HCT116 (cell line): ENCODE results near the gene PEX6. TPM values are rescaled to one million over a fixed set of nuclear protein-coding genes. Genes with fewer than 3 reads are reported as not detected.

Experiments
- ATAC-seq: fragments of 200-7000 bp; cut with Tn5 transposase; 2 replicates; pipeline ENCODE4 v1.9.1; 2020; ENCODE audit warnings: mild to moderate bottlenecking, moderate library complexity
- BruUV-seq: library from RNA; stranded (reverse); fragments of 400-500 nt; replicated peaks from 2 replicates; lab custom pipeline; 2021; lab: Mats Ljungman, UMichigan
- CTCF ChIA-PET: fragments of 300-600 bp; sonication (Branson Sonifier 250); formaldehyde crosslinking; loops from one replicate; lab custom pipeline; 2021; ENCODE audit warnings: antibody characterized with exemption; lab: Charles Lee
- POLR2A ChIA-PET: fragments of 300-600, 350-600 bp; sonication (Branson Sonifier 250); formaldehyde crosslinking; loops from one replicate; lab custom pipeline; 2021; ENCODE audit warnings: antibody characterized with exemption; lab: Charles Lee
- RAD21 ChIA-PET, 2 experiments: fragments of 300-600 bp; sonication (Branson Sonifier 250); formaldehyde crosslinking; loops; one replicate each; lab custom pipeline; 2023; ENCODE audit warnings: low total read pairs in 2 of 2; ENCODE audit not compliant: uncharacterized antibody in 2 of 2, unreplicated experiment in 2 of 2, low non-redundant PET in 1 of 2; lab: Charles Lee
- DNase-seq: peaks from one replicate; pipeline ENCODE4 v3.0.0-alpha.2; 2010; ENCODE audit warnings: low read depth, low spot score
- H2AFZ ChIP-seq: fragments of 200-600 bp; shearing (Covaris generic), sonication (generic); 2 replicates; pipeline ENCODE4 v1.6.1; 2017; ENCODE audit warnings: low read depth, mixed run types, mixed read lengths, antibody characterized with exemption, low read length; ENCODE audit not compliant: poor library complexity, severe bottlenecking
- H3K27ac ChIP-seq: 2 replicates; pipeline ENCODE4 v1.5.1; 2012; ENCODE audit warnings: low read depth, low read length
- H3K27me3 ChIP-seq: fragments of 200-600 bp; sonication (generic); 2 replicates; pipeline ENCODE4 v1.6.1; 2016; ENCODE audit warnings: mixed run types, low read length, mixed read lengths; ENCODE audit not compliant: insufficient read depth
- H3K36me3 ChIP-seq, 2 experiments: fragments of 200-500 bp in 1 of 2; fragments of 200-600 bp in 1 of 2; sonication (Bioruptor generic) in 1 of 2; sonication (generic) in 1 of 2; 2 replicates each; pipeline versions ENCODE4 v1.5.1 to v1.6.1; 2014 to 2016; ENCODE audit warnings: low read length in 2 of 2, inconsistent platforms in 1 of 2, mixed read lengths in 1 of 2, mixed run types in 1 of 2; ENCODE audit not compliant: insufficient read depth in 2 of 2, control insufficient read depth in 1 of 2
- H3K4me1 ChIP-seq, 2 experiments: fragments of 200-600 bp in 1 of 2; sonication (generic) in 1 of 2; 2 replicates each; pipeline versions ENCODE4 v1.5.1 to v1.6.1; 2012 to 2017; ENCODE audit warnings: low read length in 2 of 2, inconsistent platforms in 1 of 2, mild to moderate bottlenecking in 1 of 2, mixed read lengths in 1 of 2, mixed run types in 1 of 2, moderate library complexity in 1 of 2; ENCODE audit not compliant: insufficient read depth in 2 of 2, control insufficient read depth in 1 of 2
- H3K4me2 ChIP-seq: fragments of 200-600 bp; sonication (generic); 2 replicates; pipeline ENCODE4 v1.6.1; 2017; ENCODE audit warnings: mixed run types, low read length, mixed read lengths
- H3K4me3 ChIP-seq, 2 experiments: fragments of 200-600 bp in 1 of 2; sonication (generic) in 1 of 2; replicated peaks in 1 of 2; 2 replicates each; pipeline ENCODE4 v1.5.1; 2011 to 2016; ENCODE audit warnings: low read length in 2 of 2, control low read depth in 1 of 2, low read depth in 1 of 2, mild to moderate bottlenecking in 1 of 2, mixed read lengths in 1 of 2, mixed run types in 1 of 2
- H3K79me2 ChIP-seq: fragments of 200-600 bp; sonication (generic); 2 replicates; pipeline ENCODE4 v1.6.1; 2017; ENCODE audit warnings: mild to moderate bottlenecking, mixed run types, low read length, moderate library complexity, mixed read lengths; ENCODE audit not compliant: insufficient read depth
- H3K9ac ChIP-seq: fragments of 200-600 bp; sonication (generic); 2 replicates; pipeline ENCODE4 v1.6.1; 2016; ENCODE audit warnings: low read length, mixed read lengths
- H3K9me2 ChIP-seq: fragments of 200-600 bp; sonication (generic), shearing (Covaris generic); 2 replicates; pipeline ENCODE4 v1.6.1; 2017; ENCODE audit warnings: mixed run types, mild to moderate bottlenecking, moderate library complexity; ENCODE audit not compliant: insufficient read depth
- H3K9me3 ChIP-seq, 2 experiments: fragments of 200-500 bp in 1 of 2; fragments of 200-600 bp in 1 of 2; sonication (Bioruptor generic) in 1 of 2; sonication (generic) in 1 of 2; 2 replicates each; pipeline ENCODE4 v1.6.1; 2014 to 2017; ENCODE audit warnings: low read length in 2 of 2, mixed read lengths in 2 of 2, inconsistent platforms in 1 of 2, low read depth in 1 of 2, mild to moderate bottlenecking in 1 of 2, mixed run types in 1 of 2, moderate library complexity in 1 of 2; ENCODE audit not compliant: control insufficient read depth in 1 of 2, insufficient read depth in 1 of 2
- H4K20me1 ChIP-seq: fragments of 200-600 bp; sonication (generic), shearing (Covaris generic); 2 replicates; pipeline ENCODE4 v1.6.1; 2017; ENCODE audit warnings: mixed run types, mild to moderate bottlenecking, moderate library complexity; ENCODE audit not compliant: insufficient read depth
- EZH2 ChIP-seq: fragments of 200-600 bp; sonication (generic); IDR thresholded peaks from 2 replicates; pipeline ENCODE4 v1.6.1; 2017; ENCODE audit warnings: antibody characterized with exemption, mixed run types
- POLR2AphosphoS5 ChIP-seq: IDR thresholded peaks from 2 replicates; pipeline ENCODE4 v1.6.1; 2011; ENCODE audit warnings: mild to moderate bottlenecking, low read depth, low read length, moderate library complexity
- SIN3A ChIP-seq: IDR thresholded peaks from 2 replicates; pipeline ENCODE4 v1.6.1; 2012; ENCODE audit warnings: low read depth
- SP1 ChIP-seq: IDR thresholded peaks from 2 replicates; pipeline ENCODE4 v1.6.1; 2012; ENCODE audit warnings: low read depth
- SRF ChIP-seq: IDR thresholded peaks from 2 replicates; pipeline ENCODE4 v1.6.1; 2012; ENCODE audit warnings: low read depth
- YY1 ChIP-seq: IDR thresholded peaks from 2 replicates; pipeline ENCODE4 v1.6.1; 2011; ENCODE audit warnings: low read length, low read depth, moderate library complexity, mild to moderate bottlenecking; ENCODE audit not compliant: insufficient replicate concordance; ENCODE audit errors: extremely low read depth
- intact Hi-C: fragments of 100-400 bp; cut with micrococcal nuclease; formaldehyde crosslinking; loops from 2 replicates; pipeline ENCODE4 v1.10.0; 2022
- total RNA-seq: library from RNA; stranded (reverse); gene quantifications from one replicate; pipeline ENCODE4 v1.2.1, GENCODE V29; 2021; ENCODE audit not compliant: unreplicated experiment
- TF ChIP-seq, protein P1 (sequence below): IDR thresholded peaks from 2 replicates; pipeline ENCODE4 v1.6.1; 2012

PEX6 gene
- total RNA-seq, 1 experiment from 2014 or later = 21.4 TPM

DNA sequence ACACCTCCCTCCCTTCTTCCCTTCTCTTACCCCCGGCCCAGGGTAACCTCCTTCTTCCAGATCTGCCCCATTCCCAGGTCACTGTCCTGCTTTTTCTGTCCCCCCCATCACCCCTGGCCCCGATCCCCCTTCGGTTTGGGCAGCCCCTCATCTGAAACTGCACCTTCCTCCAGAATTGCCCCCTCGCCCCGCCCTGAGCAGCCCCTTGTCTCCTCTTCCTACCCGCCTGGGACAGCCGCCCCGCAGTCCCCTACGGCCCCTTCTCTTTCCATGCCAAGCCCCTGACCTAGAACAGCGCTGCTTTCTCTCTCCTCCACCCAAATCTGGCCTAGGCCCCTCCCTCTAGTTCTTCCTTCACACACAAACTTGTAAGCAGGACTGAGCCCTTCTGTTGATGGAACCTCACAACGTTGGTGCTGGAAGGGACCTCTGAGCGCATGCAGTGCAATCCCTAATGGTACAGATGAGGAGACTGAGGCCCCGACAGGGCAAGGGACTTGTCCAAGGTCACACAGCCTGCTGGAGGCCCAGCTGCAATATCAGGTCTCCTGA is 6.0 kb upstream of the PEX6 start:
- ChIA-PET CTCF (interaction anchor here (1.5 kb wide), 1 partner anchor 12 kb away, joined by 12 read pairs; no protein-coding TSS in a partner anchor), RAD21 (no interaction called here), POLR2A (interaction anchor here (1.1 to 1.5 kb wide), 3 partner anchors 13 to 56 kb away, joined by 6 to 12 read pairs (median 11); partner anchors contain the start of gene CNPY3)
- Histone ChIP-seq H3K4me1 (peaks cover 6 to 20% of the 10 kb centered on the region in 2 experiments; a peak in 3 of 4 replicates), H3K9me2 (no peaks in the 10 kb centered on the region), H4K20me1 (no peaks in the 10 kb centered on the region), H3K36me3 (peaks cover 3 to 4% of the 10 kb centered on the region in 2 experiments; a peak in 2 of 4 replicates), H3K79me2 (peaks cover 31% of the 10 kb centered on the region), H3K9ac (peak overlapping the region; percentile 82), H3K27ac (peak overlapping the region; percentile 73), H3K4me3 (peak overlapping the region; percentile 82 to 85), H3K27me3 (no peaks in the 10 kb centered on the region), H2AFZ (no peak overlapping the region), H3K4me2 (peak overlapping the region; percentile 93), H3K9me3 (no peaks in the 10 kb centered on the region)
- DNase-seq (no peak), ATAC-seq (no peak)
- TF ChIP-seq POLR2AphosphoS5 (no peak), SP1 (no peak), SIN3A (no peak), EZH2 (no peak), SRF (no peak), YY1 (no peak)
- TF ChIP-seq, protein P1, sequence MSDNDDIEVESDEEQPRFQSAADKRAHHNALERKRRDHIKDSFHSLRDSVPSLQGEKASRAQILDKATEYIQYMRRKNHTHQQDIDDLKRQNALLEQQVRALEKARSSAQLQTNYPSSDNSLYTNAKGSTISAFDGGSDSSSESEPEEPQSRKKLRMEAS = no peak
- intact Hi-C loops = no loop called here
- BruUV-seq = TSS peak; percentile 31
